NT2/D1 (cell line): ENCODE data around the gene OR5L1.

Experiments
- SUZ12 ChIP-seq: IDR thresholded peaks from 2 replicates; pipeline ENCODE4 v1.6.1; 2011; ENCODE audit not compliant: insufficient read length, insufficient read depth; ENCODE audit errors: extremely low read depth
- YY1 ChIP-seq: IDR thresholded peaks from 2 replicates; pipeline ENCODE4 v1.6.1; 2011; ENCODE audit not compliant: insufficient read length, insufficient read depth
- ZNF274 ChIP-seq: IDR thresholded peaks from 2 replicates; pipeline ENCODE4 v1.6.1; 2011; ENCODE audit warnings: mild to moderate bottlenecking, low read depth, low read length

DNA sequence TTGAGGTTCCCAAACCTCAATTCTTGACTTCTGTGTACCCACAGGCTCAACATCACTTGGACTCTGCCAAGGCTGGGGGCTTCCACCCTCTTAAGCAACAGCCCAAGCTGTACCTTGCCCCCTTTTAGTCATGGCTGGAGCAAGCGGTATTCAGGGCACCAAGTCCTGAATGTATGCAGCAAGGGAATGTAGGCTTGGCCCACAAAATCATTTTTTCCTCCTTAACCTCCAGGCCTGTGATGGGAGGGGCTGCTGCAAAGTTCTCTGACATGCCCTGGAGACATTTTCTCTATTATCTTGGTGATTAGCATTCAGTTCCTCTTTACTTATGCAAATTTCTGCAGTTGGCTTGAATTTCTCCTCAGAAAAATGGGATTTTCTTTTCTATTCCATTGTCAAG lies 4.9 kb upstream of the OR5L1 start:
- TF ChIP-seq ZNF274, result no peak
- no peak for TF ChIP-seq YY1
- TF ChIP-seq SUZ12, result no peak
